ENCODE data around the gene ANGPTL2.

DNA sequence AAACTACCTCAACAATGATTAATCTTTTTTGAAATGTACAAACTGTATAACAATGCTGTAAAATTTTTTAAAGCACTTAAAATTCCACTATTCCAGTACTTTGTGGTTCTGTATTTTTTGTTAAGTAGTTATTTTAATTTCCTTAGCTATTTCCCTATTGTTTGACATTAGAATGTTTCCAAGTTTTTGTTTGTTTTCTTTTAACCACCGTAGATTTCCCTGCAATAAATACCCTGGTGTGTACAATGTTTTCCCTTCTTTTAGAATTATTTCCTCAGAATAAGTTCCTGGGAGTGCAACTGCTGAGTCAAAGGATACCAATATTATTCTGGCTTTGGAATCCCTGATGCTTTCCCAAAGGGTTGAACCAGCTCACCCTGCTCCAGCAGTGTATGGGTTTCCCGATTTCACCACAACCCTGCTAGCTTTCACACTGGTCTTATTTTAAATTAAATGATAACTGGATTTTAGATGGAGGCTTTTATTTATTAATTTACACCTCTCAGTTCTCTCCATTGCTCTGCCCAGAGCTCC, 20.6 kb upstream of the ANGPTL2 start:
- TF ChIP-seq, protein P1, sequence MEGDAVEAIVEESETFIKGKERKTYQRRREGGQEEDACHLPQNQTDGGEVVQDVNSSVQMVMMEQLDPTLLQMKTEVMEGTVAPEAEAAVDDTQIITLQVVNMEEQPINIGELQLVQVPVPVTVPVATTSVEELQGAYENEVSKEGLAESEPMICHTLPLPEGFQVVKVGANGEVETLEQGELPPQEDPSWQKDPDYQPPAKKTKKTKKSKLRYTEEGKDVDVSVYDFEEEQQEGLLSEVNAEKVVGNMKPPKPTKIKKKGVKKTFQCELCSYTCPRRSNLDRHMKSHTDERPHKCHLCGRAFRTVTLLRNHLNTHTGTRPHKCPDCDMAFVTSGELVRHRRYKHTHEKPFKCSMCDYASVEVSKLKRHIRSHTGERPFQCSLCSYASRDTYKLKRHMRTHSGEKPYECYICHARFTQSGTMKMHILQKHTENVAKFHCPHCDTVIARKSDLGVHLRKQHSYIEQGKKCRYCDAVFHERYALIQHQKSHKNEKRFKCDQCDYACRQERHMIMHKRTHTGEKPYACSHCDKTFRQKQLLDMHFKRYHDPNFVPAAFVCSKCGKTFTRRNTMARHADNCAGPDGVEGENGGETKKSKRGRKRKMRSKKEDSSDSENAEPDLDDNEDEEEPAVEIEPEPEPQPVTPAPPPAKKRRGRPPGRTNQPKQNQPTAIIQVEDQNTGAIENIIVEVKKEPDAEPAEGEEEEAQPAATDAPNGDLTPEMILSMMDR (IDR thresholded peaks at IDR 0.05; ENCODE audit: low read length) = no peak
- no peak for TF ChIP-seq EZH2 (IDR thresholded peaks at IDR 0.05; ENCODE audit: borderline replicate concordance, low read length)
